ENCODE measurements around the gene UHRF2.
A peak's percentile ranks its signal among the peaks of the same experiment; 100 is the strongest.
"Not testable (repeated sequence)": the region's sequence is repeated elsewhere in the genome, so short reads cannot be mapped to it uniquely, and the experiment has no call there.

UHRF2 gene, protein sequence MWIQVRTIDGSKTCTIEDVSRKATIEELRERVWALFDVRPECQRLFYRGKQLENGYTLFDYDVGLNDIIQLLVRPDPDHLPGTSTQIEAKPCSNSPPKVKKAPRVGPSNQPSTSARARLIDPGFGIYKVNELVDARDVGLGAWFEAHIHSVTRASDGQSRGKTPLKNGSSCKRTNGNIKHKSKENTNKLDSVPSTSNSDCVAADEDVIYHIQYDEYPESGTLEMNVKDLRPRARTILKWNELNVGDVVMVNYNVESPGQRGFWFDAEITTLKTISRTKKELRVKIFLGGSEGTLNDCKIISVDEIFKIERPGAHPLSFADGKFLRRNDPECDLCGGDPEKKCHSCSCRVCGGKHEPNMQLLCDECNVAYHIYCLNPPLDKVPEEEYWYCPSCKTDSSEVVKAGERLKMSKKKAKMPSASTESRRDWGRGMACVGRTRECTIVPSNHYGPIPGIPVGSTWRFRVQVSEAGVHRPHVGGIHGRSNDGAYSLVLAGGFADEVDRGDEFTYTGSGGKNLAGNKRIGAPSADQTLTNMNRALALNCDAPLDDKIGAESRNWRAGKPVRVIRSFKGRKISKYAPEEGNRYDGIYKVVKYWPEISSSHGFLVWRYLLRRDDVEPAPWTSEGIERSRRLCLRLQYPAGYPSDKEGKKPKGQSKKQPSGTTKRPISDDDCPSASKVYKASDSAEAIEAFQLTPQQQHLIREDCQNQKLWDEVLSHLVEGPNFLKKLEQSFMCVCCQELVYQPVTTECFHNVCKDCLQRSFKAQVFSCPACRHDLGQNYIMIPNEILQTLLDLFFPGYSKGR

DNA sequence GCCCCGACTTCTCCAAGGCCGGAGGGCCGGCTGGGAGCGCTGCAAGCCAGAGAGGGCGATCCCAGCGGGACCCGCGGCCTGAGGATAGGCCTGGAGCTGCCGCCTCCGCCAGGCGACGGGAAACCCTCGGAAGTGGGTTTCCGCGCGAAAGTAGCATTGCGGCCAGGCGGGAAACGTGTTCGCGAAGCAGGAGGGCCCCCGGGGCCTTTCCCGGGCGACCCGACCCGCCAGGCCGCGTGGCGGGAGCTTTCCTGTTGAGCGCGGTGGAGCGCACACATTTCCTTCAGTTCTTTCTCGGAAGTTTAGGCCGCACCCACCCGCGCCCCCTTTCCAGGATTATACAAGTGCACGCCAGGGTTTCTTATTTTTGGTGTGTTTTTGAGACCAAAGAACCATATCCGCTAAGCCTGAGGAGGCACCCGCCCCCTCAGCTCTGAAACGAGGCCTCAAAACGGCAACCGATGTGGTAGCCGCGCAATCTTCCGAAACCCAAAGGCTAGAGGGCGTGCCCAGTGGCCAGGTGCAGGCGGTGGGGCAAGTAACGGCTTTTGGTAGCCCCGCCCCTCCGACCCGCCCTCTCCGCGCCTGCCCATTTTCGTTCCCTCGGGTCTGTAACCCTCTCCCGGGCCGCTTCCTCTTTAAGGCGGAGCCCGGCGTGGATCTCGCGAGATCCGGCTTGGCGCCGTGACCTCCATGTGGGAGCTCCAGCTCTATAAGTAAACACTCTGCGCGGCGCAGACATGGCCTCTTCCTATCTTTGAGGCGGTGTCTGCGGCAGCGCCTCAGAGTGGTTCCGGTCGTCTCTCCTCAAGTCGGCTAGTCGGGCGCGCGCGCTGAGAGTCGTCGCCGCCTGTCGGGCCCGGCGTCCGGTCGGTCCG, at the start of gene UHRF2:
UHRF2 (plus strand) TSS at position 713 of the 878 bp plus-strand sequence. CDS start 292 bp downstream, outside the sequence.
- peak; percentile 97 for DNase-seq (ENCODE audit: low spot score)

DNA sequence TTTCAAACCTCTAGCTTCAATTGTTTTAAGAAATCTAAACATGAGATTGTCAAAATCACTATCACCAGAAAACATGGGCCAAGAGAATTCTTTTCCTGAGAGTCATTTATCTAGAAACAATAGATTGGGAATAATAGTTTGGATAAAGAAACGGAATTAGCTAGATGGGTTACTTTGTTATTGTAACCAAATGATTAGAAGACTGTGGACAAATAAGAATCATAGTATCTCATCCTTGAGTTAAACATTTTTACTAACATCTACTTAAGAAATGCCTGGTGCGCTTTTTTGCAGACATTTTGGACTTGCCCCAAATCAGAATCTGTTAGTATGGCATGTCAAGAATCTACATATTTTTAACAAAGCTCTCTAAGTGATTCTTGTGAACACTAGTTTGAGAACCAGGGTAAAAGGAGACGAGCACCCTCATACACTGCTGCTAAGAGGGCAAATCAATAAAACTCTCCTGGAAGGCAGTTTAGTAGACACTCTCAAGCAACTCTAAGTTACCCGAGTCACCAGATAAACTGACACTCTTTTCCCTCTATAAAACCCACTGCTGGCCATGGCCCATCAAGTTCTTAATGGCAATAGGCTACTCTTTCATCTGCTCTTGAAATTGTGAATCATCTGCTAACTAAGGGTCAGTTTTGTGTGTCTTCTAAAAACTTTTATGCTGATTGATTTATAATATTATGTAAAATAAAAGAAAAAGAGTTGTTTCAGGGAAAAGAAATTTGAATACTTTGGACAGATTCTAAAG, 45.7 kb upstream of the UHRF2 start:
- no peak for DNase-seq (ENCODE audit: low spot score)

DNA sequence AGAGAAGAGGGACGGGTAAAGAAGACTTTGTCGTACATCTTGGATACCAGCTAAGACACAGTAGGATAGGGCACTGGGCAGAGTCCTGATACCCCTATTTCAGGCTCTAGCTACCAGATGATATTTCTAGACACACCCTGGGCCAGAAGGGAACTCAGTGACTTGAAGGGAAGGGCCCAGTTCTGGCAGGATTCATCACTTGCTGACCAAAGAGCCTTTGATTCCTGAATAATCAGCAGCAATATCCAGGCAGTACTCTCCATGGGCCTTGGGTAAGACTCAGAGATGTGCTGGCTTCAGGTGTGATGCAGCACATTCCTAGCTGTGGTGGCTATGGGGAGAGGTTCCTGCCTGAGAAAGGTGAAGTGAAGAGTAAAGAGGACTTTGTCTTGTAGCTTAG, 44.2 kb upstream of the UHRF2 start:
- no peak for DNase-seq (ENCODE audit: low spot score)

DNA sequence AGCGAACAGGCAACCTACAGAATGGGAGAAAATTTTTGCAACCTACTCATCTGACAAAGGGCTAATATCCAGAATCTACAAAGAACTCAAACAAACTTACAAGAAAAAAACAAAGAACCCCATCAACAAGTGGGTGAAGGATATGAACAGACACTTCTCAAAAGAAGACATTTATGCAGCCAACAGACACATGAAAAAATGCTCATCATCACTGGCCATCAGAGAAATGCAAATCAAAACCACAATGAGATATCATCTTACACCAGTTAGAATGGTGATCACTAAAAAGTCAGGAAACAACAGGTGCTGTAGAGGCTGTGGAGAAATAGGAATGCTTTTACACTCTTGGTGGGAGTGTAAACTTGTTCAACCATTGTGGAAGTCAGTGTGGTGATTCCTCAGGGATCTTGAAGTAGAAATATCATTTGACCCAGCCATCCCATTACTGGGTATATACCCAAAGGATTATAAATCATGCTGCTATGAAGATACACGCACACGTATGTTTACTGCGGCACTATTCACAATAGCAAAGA, 31.5 kb upstream of the UHRF2 start:
- DNase-seq (ENCODE audit: low spot score): not testable (repeated sequence)

DNA sequence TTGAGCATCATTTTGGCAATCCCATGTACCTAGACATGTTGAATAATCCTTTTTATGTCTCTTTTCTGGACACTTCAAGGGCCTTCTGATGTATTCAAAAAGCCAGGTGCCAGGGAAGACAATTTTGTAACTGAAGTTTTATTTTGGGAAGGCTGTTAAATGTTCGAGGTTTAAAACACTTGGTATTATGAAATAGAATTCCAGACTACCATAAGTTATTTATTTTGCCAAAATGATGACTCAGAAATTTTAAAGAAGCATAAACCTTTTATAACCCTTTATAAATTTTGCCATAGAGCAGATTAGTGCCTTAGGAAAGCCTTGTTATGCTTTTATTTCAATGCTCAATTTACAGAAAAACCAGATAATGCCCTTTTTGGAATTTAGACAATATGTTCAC, 30.3 kb upstream of the UHRF2 start:
- no peak for DNase-seq (ENCODE audit: low spot score)

DNA sequence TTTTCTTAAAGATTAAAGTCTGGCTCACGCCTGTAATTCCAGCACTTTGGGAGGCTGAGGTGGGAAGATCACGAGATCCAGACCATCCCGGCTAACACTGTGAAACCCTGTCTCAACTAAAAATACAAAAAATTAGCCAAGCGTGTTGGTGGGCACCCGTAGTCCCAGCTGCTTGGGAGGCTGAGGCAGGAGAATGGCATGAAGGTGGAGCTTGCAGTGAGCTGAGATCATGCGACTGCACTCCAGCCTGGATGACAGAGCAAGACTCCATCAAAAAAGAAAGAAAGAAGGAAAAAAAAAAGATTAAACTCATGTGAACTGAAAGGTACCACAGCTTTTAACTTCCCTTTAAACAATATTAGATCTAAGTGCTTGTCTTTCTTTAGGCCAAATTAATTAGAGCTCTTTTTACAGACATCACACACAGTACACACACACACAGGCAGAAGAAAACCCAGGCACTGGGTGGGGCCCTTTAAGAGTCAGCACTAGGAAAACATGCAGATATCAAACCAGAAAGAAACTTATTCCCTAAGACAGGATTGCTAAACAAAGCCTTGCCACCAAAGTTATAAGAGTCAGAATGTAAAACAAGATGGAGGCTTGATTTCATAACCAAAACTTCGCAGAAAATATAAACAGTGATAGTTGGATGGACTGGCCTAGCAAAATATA, 29.3 kb upstream of the UHRF2 start:
- peak; percentile 57 for DNase-seq (ENCODE audit: low spot score)

DNA sequence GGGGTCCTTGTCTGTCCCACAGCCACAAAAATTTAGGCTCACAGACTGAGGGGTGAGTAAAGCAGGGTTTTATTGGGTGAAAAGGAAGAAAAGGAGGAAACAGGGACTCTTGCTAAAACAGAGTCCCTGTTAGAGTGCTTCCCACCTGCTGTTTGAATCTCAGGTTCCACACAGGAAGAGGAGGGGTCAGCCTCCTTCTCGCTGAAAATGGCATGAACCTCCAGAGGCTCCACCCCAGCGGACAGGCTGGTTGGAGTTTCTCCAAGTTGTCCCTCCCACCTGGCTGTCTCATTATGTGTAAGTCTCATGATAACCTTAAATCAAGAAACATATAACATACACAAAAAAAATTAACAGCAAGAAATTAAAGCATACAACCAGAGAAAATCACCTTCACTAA, 28.3 kb upstream of the UHRF2 start:
- DNase-seq (ENCODE audit: low spot score): no peak

DNA sequence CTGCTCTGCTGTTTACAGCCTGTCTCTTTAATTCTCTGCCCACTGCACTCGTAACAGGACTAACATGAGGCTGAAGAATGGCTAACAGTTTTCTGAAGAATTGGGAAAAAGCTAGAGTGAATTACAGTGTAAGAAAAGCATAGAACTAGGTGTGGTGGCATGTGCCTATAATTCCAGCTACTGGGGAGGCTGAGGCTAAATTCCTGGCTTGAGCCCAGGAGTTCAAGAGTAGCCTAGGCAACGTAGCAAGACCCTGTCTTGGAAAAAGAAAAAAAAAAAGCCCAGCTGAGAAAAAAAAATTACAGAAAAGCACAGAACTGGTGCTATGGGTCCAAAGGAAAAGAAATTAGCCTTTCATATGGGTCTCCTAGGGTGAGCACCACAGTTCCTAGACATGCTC, 13.9 kb upstream of the UHRF2 start:
- DNase-seq (ENCODE audit: low spot score): no peak

DNA sequence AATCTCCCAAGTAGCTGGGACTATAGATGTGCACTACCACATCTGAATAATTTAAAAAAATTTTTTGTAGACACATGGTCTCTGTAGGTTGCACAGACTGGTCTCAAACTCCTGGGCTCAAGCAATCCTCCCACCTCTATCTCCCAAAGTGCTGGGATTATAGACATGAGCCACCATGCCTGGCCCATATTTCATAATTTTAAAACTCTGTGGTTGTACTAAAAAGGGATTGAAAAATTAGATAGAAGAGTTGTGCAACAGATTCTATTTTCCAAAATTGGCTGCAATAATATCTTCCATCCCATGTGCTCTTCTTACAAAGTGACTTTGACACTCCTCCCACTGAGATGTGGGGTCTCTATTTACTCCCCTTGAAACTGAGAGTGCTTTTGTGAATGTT, 7.6 kb upstream of the UHRF2 start:
- no peak for DNase-seq (ENCODE audit: low spot score)

DNA sequence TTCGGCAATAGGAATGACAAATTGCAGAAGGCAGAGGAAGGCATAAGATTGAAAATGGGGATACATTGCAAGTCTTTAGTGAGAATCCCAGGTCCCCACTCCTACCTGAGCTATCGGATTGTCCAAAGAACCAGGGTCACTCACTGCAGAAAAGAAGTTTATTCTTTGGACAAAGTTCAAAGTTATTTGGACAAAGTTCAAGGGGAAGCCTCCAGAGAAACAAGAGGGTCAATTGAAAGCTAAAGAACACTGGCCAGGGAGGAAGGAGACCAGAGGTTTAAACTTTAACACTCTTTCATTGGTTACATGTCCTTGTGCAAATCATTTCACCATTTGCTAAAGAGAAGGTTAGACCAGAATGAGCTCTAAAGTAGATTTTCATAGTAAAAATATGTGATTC, 5.2 kb upstream of the UHRF2 start:
- no peak for DNase-seq (ENCODE audit: low spot score)

DNA sequence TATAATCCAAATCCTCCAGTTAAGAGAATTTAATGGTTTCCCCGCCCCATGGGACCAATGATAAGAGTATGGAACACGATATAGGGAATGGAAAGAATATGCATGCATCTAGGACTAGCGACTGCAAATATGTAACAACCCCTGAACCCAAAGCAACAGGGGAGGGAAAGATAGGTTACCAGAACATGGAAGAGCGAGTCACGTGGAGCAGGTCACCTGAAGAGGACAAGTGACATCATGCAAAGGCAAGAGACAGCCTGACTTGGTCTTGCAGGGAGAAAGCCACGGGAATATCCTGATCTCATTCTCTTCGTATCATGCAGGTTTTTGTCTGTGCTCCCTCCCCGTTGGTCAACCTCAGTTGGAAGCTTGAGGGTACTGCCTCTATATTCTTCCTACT, 4.7 kb upstream of the UHRF2 start:
- DNase-seq (ENCODE audit: low spot score): no peak

DNA sequence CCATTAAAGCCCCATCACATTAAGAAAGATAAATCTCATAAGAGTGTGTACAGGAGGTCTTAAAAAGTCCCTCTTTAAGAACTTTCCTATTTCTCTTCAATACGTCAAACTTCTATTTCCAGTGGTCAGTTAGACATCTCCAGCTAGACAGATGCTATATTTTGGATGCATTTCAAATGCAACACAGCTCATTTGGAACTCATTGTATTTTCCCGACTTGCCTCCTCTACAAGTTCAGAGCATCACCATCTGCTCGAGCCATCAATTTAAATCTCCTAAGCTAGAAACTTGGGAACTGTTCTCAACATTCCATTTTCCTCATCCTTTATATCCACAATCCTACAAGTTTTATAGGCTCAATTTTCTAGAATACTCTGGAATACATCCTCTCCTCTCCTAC, 3.2 kb upstream of the UHRF2 start:
- DNase-seq (ENCODE audit: low spot score): no peak

DNA sequence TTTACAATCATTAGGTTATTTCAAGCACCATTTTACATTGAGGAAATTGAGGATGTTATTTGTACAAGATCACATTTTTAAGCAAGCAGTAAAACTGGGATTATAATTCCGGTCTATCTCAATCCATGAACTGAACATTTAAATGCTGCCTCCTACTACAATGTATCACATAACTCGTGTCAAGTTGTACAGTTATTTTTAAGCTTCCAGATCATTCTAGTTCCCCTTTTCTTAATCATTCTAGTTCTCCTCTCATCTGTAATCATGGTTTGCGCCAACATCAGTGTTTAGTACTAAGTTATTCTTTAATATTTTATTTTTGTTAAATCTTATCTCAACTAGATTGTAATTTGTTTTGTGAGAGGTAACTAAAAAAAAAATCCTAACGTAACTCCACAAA, 2.4 kb upstream of the UHRF2 start:
- DNase-seq (ENCODE audit: low spot score): no peak

DNA sequence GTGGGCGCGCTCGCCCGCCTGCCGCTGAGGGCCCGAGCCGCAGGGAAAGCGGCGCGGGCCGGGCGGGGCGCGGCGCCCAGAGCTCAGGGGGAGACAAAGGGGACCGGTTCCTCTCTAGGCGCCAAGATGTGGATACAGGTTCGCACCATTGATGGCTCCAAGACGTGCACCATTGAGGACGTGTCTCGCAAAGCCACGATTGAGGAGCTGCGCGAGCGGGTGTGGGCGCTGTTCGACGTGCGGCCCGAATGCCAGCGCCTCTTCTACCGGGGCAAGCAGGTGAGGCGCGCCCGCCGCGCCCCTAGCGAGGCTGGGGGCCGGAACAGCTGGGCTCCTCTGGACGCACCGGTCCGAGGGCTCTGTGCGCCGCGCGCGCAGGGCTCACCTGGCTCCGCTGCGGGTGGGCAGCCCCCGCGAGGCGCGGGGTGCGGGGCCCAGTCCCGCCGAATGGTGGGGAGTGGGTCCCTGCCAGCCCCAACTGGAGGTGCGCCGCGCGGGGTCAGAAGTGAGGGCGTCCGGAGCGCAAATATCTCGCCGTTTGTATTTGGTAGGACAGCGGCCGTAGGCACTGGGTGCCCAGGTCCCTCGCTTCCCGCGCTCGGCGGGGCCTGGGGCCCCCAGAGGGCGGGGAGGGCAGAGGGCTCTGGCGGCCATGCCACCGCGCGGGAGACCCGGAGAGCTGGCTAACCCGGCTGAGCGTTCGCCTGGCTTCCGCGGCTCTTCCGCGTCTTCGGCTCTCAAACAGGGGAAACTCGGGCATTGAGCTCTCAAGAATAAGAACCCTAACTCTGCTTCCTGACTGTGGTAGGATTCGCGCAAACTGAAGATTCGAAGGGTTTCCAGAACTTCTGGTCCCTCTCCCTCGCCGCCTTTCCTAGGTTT, 607 bp downstream of the UHRF2 start:
- peak; percentile 34 for DNase-seq (ENCODE audit: low spot score)

DNA sequence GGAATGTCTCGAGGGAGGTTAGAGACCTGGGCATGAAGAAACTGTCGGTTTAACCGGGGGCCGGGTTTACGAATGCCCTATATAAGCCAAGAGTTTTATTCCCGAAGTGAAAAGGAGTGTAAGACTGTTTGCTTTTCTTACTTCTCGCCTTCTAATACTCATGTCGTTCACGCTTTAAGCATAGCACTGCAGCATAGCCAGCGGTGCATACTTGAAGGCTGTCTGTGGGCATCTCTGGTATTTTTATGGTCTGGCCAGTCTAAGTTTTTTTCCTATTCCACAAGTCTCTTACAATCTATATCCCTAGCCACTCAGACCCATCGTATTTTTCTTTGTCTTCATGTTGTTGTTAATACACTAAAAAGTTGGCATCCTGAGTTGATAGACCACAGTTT, 1.2 kb downstream of the UHRF2 start:
- DNase-seq (ENCODE audit: low spot score): peak; percentile 49

DNA sequence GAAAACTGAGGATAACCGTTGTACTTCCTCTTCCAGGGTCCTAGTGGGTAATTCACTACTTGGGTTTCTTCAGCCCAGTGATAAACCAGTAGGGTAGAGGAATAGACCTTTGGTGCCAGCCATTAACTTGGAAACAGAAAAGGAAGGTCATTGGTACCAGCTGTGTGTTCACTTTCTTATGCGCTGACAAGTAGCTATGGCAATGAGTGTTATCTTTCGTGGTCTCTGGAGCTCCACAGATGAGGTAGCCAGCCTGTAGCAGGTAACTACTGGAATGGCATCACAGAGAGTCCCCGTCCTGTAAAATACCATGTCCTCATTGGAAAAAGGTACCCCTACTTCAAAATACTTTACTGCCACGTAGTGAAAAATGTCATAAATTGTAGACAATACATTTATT, 2.3 kb downstream of the UHRF2 start:
- no peak for DNase-seq (ENCODE audit: low spot score)

DNA sequence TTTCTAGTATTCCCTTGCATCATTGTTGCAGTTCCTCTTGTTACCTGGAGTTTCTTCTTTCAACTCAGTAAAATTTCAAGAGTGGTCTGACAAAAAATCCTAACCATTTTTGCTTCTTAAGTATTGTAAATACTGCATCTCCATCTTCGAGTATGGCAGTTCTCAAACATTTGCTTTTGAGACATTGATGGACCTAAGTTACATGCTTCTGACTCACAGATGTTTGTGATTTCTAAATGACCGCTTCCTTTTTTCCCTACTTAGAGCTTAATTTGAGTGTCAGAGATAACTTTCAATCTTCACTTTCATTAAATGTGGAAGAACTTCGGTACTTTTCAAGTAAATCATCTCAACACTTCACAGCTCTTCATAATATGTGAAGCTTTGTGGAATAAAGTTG, 4.2 kb downstream of the UHRF2 start:
- peak; percentile 8 for DNase-seq (ENCODE audit: low spot score)

DNA sequence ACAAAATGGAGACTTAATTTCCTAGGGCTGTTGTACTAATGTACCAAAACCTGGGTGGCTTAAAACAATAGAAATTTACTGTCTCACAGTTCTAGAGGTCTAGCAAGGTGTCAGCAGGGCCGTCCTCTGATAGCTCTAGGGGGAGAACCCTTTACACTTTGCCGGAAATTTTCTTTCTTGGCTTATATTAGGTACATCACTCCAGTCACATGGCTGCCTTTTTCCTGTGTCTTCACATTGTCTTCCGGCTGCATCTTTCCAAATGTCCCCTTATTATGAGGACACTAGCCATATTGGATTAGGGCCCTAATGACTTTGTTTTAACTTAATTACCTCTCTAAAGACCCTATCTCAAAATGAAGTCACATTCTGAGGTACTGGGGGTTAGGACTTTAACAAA, 5.8 kb downstream of the UHRF2 start:
- DNase-seq (ENCODE audit: low spot score): no peak

DNA sequence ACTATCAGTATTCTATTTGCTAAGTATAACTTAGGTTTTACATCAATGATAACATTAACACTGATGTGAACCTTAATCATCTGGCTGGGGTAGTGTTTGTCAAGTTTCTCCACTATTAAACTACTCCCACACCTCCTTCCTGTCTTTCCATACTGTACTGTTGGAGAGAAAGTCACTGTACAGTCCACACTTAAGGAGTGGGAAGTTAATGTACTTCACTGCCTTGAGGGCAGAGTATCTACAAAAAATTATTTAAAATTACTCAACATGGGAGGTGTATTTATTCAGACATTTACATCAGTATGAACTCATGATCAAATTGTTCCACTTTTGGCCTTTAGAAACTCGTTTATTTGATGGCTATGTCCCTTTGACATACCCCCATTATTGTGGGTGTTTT, 11.9 kb downstream of the UHRF2 start:
- no peak for DNase-seq (ENCODE audit: low spot score)

DNA sequence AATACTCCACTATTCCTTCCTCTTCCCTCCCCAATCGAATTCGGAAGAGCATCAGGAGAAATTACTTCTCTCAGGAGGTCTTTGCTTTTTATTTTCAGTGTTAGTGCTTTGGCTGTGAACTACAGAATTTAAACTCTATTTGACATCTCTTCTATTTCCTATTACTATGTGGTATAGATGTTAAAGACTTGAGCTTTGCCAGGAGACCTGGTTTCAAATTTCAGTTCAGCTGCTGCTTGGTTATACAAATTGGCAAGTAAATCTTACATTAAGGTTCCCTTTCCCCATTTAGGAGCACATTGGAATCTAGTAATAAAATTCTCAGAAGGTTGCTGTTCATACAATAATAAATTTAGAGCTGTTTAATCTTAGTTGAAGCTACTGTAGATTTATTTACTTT, 13.1 kb downstream of the UHRF2 start:
- no peak for DNase-seq (ENCODE audit: low spot score)
